ENCODE data around the gene TMEM143.

DNA sequence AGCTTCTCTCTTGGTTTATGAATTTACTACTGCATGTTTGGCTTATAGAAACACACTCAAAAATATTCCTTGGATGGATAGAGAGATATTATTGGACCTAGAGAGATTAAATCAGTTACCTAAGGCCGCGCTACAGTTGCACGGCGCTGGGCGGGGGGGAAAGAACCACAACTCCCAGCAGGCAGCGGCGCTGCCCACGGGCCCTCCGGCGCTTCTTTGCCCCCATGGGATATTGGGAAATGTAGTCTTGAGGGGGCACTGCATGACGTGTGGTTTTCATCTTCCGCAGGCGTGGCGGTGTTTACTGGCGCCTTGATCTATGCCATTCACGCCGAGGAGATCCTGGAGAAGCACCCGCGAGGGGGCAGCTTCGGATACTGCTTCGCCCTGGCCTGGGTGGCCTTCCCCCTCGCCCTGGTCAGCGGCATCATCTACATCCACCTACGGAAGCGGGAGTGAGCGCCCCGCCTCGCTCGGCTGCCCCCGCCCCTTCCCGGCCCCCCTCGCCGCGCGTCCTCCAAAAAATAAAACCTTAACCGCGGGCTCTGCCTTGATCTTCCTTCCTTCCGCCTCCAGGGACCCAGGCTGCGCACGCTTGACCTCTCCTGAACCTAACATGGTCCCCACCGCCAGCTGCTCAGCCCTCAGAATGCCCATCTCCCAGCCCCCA, 33.6 kb downstream of the TMEM143 start:
- TF ChIP-seq, protein P1, sequence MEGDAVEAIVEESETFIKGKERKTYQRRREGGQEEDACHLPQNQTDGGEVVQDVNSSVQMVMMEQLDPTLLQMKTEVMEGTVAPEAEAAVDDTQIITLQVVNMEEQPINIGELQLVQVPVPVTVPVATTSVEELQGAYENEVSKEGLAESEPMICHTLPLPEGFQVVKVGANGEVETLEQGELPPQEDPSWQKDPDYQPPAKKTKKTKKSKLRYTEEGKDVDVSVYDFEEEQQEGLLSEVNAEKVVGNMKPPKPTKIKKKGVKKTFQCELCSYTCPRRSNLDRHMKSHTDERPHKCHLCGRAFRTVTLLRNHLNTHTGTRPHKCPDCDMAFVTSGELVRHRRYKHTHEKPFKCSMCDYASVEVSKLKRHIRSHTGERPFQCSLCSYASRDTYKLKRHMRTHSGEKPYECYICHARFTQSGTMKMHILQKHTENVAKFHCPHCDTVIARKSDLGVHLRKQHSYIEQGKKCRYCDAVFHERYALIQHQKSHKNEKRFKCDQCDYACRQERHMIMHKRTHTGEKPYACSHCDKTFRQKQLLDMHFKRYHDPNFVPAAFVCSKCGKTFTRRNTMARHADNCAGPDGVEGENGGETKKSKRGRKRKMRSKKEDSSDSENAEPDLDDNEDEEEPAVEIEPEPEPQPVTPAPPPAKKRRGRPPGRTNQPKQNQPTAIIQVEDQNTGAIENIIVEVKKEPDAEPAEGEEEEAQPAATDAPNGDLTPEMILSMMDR (IDR thresholded peaks at IDR 0.05): no peak
- no peak for TF ChIP-seq EP300 (IDR thresholded peaks at IDR 0.05)
